Effector CD4-positive, alpha-beta T cell (primary cell): ENCODE data around the gene BMERB1.
"Not testable (repeated sequence)": the region's sequence is repeated elsewhere in the genome, so short reads cannot be mapped to it uniquely, and the experiment has no call there.

Source experiments
- DNase-seq: peaks from one replicate; pipeline ENCODE4 v3.0.0-alpha.2; 2020

Gene BMERB1

GRCh38 chr16:15529673-15530072, 95.3 kb downstream of the BMERB1 start:
- no peak for DNase-seq

GRCh38 chr16:15530085-15530484, 95.7 kb downstream of the BMERB1 start:
- no peak for DNase-seq

DNA sequence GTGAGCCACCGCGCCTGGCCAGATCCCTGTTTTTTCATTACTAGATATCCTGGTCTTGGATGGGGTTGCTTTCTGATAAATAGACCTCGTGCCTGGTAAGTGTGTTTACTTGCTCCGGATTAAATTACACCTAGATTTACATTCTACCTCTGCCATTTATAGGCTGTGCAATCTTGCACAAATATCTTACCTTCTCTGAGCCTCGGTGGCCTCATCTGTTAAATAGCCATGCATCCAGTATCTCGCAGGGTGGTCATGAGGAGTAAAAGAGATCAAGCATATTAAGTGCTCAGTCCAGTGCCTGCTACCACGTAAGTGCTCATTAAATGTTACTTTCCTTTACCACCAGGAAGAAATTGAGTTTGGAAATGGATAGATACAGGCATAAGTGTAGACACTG, 98.4 kb downstream of the BMERB1 start:
- DNase-seq: no peak

DNA sequence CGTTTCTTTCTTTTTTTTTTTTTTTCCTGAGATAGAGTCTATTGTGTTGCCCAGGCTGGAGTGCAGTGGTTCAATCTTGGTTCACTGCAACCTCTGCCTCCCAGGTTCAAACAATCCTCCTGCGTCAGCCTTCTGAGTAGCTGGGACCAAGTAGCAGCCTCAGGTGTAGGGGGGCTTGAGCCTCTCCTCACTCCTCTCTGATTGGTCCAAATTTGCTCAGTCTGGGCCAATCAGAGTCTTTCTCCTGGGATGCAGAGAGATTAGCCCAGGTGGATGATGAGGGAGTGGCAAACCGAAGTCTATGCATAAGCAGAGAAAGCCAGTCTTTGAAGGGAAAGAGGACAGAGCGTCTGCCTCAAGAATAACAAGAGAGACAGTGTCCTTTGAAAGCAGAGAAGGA, 99.0 kb downstream of the BMERB1 start:
- DNase-seq: no peak

GRCh38 chr16:15535772-15536171, 101.4 kb downstream of the BMERB1 start:
- DNase-seq: no peak

GRCh38 chr16:15536843-15537242, 102.5 kb downstream of the BMERB1 start:
- DNase-seq: no peak

DNA sequence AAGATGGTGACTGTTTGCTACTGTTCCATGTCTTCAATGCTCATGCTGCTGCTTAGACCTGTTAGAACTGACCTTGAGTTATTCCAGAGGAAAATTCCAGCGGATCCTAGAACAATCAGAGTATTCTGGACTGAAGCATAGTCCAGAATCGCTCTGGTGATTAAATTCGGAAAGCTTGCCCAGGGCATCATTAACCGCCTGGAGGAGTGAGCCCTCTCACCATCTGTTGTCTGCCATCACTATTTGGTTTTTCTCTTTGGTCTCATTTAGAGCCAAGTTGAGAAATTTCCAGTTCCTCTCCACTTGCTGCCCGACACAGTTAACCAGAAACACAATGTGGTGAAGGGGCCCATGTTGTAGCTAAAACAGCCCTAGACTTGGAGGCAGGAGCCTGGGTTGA, 104.1 kb downstream of the BMERB1 start:
- DNase-seq: no peak

DNA sequence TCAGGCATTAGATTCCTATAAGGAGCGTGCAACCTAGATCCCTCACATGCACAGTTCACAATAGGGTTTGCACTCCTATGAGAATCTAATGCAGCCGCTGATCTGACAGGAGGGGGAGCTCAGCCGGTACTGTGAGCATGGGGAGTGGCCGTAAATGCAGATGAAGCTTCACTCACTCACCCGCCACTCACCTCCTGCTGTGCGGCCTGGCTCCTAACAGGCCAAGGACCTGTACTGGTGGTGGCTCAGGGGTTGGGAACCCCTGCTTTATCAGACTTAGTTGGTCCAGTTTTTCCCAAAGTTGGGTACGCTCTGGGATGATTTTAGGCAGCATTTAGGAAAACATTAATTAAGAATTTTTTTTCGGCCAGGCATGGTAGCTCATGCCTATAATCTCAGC, 104.8 kb downstream of the BMERB1 start:
- DNase-seq: no peak

DNA sequence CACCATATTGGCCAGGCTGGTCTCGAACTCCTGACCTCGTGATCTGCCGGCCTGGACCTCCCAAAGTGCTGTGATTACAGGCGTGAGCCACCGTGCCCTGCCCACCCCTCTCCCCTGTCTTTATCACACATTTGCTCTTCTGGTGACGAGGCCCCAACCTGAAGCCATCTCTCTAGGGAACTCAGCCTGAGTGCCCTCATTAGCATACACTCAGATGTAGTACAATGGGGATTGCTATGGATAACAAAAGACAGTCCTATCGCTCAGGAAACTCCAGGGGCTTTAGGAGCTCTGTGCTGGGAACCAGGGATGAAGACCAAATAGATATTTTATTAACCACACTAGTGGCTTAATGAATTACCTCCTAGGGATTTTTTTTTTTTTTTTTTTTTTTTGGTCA, 107.9 kb downstream of the BMERB1 start:
- DNase-seq: no peak

DNA sequence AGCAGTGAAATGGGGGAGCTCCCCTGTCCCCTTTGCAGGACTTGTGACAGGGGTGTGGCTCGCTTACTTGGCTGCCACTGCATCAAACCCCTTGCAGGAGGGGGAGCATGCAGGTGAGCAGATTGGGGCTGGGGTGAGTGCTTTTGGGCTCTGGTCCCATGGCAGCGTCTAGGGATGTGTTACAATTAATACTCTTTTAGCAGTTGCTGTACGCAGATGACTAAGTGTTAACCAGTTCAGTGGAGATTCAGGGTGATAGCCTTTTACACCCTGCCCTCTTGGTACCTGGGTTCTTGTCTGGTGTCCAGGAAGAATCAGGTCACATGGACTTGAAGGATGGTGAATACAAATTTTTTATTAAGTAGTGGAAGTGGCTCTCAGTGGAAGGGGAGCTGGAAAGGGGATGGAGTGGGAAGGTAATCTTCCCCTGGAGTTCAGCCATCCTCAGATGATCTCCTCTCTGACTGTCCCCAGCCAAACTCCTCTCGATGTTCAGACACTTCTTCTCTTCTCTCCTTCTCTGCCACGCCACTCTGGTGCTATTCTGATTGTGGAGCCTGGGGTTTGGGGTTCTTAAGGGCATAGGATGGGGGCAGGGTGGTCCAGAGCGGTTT, 108.5 kb downstream of the BMERB1 start:
- DNase-seq: no peak

GRCh38 chr16:15544405-15544804, 110.0 kb downstream of the BMERB1 start:
- DNase-seq: no peak

- DNase-seq: no peak
Measured at GRCh38 chr16:15545544-15545943, 111.2 kb downstream of the BMERB1 start.

GRCh38 chr16:15547072-15547767, 112.8 kb downstream of the BMERB1 start:
- not testable (repeated sequence) for DNase-seq

GRCh38 chr16:15547768-15548096, 113.3 kb downstream of the BMERB1 start:
- DNase-seq: no peak

DNA sequence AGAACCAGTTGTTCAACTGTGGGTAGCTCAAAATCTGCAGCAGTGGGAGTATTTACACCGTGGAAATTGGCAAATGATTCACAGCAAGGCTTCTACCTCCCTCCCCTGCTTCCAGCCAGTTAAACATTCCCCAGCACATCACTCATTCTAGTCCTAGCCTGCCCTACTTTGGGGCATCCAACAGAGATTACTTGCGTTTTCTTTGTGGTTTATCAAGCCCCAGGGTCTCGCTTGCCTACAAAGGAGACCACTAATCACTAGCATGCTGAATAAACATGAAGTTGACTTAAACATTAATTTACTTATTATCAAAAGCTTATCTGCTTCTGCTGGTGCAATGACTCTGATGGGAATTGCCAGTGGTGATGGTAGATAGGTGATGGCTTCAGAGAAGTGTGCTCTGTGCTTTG, 114.1 kb downstream of the BMERB1 start:
- no peak for DNase-seq

DNA sequence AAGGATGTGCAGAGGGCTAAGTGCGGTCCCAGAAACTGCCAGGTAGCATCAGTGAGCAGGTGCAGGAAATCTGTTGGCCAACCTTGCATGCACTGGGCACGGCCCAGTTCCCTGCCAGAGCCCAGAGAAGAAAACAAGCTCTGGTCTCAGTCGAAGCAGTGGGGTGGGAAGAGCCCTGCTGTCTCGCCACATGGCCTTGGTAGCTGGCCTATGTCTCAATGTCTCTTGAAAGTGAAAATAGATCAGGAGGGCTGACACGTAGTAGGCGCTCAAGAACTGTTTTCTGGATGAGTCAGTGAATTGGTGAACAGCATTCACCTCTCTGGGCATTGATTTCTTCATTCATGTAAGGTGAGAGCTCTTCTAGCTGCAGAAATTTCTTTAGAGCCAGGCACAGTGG, 118.1 kb downstream of the BMERB1 start:
- no peak for DNase-seq

DNA sequence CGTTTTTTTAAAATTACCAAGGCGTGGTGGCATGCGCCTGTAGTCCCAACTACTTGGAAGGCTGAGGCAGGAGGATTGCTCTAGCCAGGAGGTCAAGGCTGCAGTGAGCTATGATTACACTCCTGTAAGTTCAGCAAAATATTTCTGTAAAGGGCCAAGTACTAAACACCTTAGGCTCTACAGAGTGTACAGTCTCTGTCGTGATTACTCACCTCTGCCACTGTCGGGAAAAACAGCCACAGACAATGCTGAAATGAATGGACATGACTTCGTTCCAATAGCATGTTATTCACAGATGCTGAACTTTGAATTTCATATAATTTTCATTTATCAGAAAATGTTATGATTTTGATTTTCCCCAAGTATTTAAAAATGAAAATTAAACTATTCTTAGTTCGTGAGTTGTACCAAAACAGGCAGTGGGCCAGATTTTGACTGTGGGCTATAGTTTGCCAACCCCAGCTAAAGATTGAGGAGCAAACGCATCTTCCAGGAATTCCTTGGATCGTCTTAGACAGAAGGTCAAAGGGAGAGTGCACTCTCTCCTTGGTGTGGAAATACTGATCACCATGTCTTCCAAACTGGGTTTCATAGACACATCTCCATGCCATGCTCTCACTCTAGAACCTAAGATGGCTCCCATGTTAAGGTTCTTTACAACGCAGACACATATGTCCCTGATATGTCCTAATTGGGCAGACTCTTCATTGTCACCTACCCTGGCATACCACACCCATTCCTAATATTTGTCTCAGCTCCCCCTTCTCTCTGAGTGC, 119.1 kb downstream of the BMERB1 start:
- no peak for DNase-seq

GRCh38 chr16:15556130-15556529, 121.7 kb downstream of the BMERB1 start:
- no peak for DNase-seq

GRCh38 chr16:15557258-15557657, 122.9 kb downstream of the BMERB1 start:
- no peak for DNase-seq

DNA sequence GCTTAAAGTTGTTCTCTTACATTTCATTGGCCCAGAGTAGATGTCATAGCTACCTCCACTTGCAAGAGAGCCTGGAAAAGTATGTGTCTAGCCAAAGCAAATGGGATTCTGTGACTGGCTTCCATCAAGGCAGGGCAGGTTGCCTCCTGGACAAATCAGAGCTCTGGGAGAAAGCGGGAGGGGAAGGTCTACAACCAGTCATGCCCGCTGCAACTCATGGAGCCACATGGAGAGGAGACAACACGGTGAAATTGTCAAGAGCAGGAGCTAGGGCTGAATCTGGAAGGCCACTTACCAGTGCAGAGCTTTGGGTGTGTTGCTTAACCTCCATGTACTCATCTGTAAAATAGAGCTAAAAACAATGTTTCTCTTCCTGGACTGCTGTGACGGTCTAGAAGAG, 124.8 kb downstream of the BMERB1 start:
- no peak for DNase-seq

GRCh38 chr16:15564604-15565339, 130.4 kb downstream of the BMERB1 start:
- DNase-seq: no peak

DNA sequence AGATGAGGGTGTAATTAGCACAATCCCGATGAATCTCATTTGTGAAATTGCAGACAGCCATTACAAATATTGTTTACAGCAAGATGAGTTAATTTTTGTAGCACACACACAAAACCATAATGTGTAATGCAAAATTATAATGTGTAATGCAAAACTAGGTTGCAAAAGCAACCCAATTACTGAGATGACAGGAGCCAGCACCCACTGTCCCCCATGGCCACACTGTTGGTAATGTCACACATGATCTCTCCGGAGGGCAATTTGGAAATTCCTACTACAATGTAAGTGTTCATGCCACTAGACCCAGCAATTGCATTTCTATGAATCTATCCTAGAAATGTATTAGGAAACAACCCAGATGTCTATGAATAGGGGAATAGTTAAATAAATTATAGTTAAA, 131.7 kb downstream of the BMERB1 start:
- DNase-seq: no peak

DNA sequence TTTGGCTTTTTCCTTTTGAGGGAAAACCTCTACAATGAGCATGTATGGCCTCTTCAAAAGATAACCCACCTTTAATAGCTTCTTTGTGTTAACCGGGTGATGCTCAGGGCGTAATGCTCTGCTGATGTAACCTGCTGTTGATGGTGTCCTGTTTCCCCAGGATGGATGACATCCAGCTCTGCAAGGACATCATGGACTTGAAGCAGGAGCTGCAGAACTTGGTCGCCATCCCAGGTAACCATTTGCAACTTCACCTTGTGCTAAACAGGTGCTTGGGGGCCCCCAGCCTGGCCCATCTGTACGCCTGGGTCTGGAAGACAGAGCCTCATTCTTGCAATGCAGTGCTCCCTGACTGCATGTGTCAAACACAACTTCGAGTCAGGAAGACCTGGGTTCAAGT, 133.4 kb downstream of the BMERB1 start:
- no peak for DNase-seq

DNA sequence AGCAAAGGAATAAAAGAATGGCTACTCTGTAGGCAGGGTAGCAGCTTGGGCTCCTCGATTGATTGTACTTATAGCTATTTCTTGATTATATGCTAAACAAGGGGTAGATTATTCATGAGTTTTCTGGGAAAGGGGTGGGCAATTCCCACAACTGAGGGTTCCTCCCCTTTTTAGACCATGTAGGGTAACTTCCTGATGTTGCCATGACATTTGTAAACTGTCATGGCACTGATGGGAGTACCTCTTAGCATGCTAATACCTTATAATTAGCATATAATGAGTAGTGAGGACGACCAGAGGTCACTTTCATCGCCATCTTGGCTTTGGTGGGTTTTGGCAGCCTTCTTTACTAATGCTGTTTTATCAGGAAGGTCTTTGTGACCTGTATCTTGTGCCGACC, 136.3 kb downstream of the BMERB1 start:
- DNase-seq: not testable (repeated sequence)
